Mesendoderm (in vitro differentiated cells): Measurements from ENCODE around the gene E4F1.

ENCODE experiments used
- DNase-seq: peaks from one replicate; pipeline ENCODE4 v3.0.0; 2013
- H2AK5ac ChIP-seq: 2 replicates; pipeline ENCODE4 v1.6.1; 2013; ENCODE audit warnings: low read length, inconsistent platforms
- H2BK120ac ChIP-seq: 2 replicates; pipeline ENCODE4 v1.6.1; 2013; ENCODE audit warnings: low read depth, mild to moderate bottlenecking, low read length, moderate library complexity, mixed read lengths
- H2BK15ac ChIP-seq: replicated peaks from 2 replicates; pipeline ENCODE4 v1.6.1; 2013; ENCODE audit warnings: low read depth, mild to moderate bottlenecking, moderate library complexity
- H2BK5ac ChIP-seq: 2 replicates; pipeline ENCODE4 v1.6.1; 2013; ENCODE audit warnings: low read length, inconsistent platforms
- H3K18ac ChIP-seq: 2 replicates; pipeline ENCODE4 v1.6.1; 2013; ENCODE audit warnings: mild to moderate bottlenecking, low read length, mixed read lengths
- H3K23ac ChIP-seq: one replicate; pipeline ENCODE4 v1.6.1; 2013; ENCODE audit warnings: low read length
- H3K27ac ChIP-seq: 2 replicates; pipeline ENCODE4 v1.5.1; 2013; ENCODE audit warnings: low read depth, mild to moderate bottlenecking, inconsistent platforms, low read length, moderate library complexity
- H3K27me3 ChIP-seq: 2 replicates; pipeline ENCODE4 v1.6.1; 2013; ENCODE audit warnings: low read length, control low read depth, mild to moderate bottlenecking, inconsistent platforms; ENCODE audit not compliant: insufficient read depth, poor library complexity
- H3K36me3 ChIP-seq: 2 replicates; pipeline ENCODE4 v1.6.1; 2013; ENCODE audit warnings: low read length, inconsistent platforms; ENCODE audit not compliant: control insufficient read depth, insufficient read depth
- H3K4ac ChIP-seq: one replicate; pipeline ENCODE4 v1.6.1; 2013; ENCODE audit warnings: low read depth, mild to moderate bottlenecking, low read length, moderate library complexity
- H3K4me1 ChIP-seq: 2 replicates; pipeline ENCODE4 v1.6.1; 2013; ENCODE audit warnings: low read depth, low read length, inconsistent platforms; ENCODE audit not compliant: control insufficient read depth
- H3K4me2 ChIP-seq: 2 replicates; pipeline ENCODE4 v1.6.1; 2013; ENCODE audit warnings: low read length
- H3K4me3 ChIP-seq: 2 replicates; pipeline ENCODE4 v1.5.1; 2013; ENCODE audit warnings: mild to moderate bottlenecking, low read length
- H3K56ac ChIP-seq: one replicate; pipeline ENCODE4 v1.6.1; 2013; ENCODE audit warnings: low read length
- H3K79me1 ChIP-seq: 2 replicates; pipeline ENCODE4 v1.6.1; 2013; ENCODE audit warnings: low read length, inconsistent platforms
- H3K79me2 ChIP-seq: 2 replicates; pipeline ENCODE4 v1.6.1; 2013; ENCODE audit warnings: mild to moderate bottlenecking, low read length; ENCODE audit not compliant: control insufficient read depth, insufficient read depth
- H3K9ac ChIP-seq: 2 replicates; pipeline ENCODE4 v1.6.1; 2013; ENCODE audit warnings: low read length, inconsistent platforms
- H4K5ac ChIP-seq: one replicate; pipeline ENCODE4 v1.6.1; 2013; ENCODE audit warnings: low read length
- H4K8ac ChIP-seq: one replicate; pipeline ENCODE4 v1.6.1; 2013; ENCODE audit warnings: low read depth, mild to moderate bottlenecking, control low read depth, low read length, moderate library complexity
- WGBS: extraction: QIAGEN DNeasy Blood & Tissue Kit; methylation state at CpG from one replicate; pipeline ENCODE4 v1.1.7; 2013; ENCODE audit warnings: low lambda C conversion rate, missing lambda C conversion rate; ENCODE audit not compliant: insufficient coverage; ENCODE audit errors: extremely low coverage; 5-methylcytosine and 5-hydroxymethylcytosine counted together

Gene E4F1

GRCh38 chr16:2177101-2177500 is 46.3 kb upstream of the E4F1 start:
- Histone ChIP-seq H2AK5ac (no peak overlapping the region), H3K4me3 (no peak overlapping the region), H3K27me3 (no peaks in the 10 kb centered on the region), H3K4ac (no peak overlapping the region), H2BK120ac (no peak overlapping the region), H2BK5ac (no peak overlapping the region), H3K9ac (no peak overlapping the region), H3K36me3 (peaks cover 13% of the 10 kb centered on the region), H3K4me2 (no peak overlapping the region), H3K79me2 (no peaks in the 10 kb centered on the region), H3K4me1 (no peaks in the 10 kb centered on the region), H4K8ac (no peak overlapping the region), H4K5ac (no peak overlapping the region), H3K23ac (no peak overlapping the region), H3K79me1 (no peaks in the 10 kb centered on the region), H3K18ac (no peak overlapping the region), H2BK15ac (no peak overlapping the region), H3K27ac (no peak overlapping the region), H3K56ac (no peak overlapping the region)
- no CpG with 5 or more reads among the region's 18 CpGs for WGBS
- no peak for DNase-seq

- Histone ChIP-seq H3K4me1 (no peaks in the 10 kb centered on the region), H3K4ac (no peak overlapping the region), H2AK5ac (no peak overlapping the region), H4K5ac (no peak overlapping the region), H3K9ac (no peak overlapping the region), H3K27me3 (no peaks in the 10 kb centered on the region), H3K36me3 (peaks cover 13% of the 10 kb centered on the region), H4K8ac (no peak overlapping the region), H3K79me2 (no peaks in the 10 kb centered on the region), H3K4me3 (no peak overlapping the region), H3K27ac (no peak overlapping the region), H3K79me1 (no peaks in the 10 kb centered on the region), H3K56ac (no peak overlapping the region), H2BK15ac (no peak overlapping the region), H2BK120ac (no peak overlapping the region), H2BK5ac (no peak overlapping the region), H3K18ac (no peak overlapping the region), H3K4me2 (no peak overlapping the region), H3K23ac (no peak overlapping the region)
- no CpG with 5 or more reads among the region's 20 CpGs for WGBS
- DNase-seq, result no peak
These were observed 45.8 kb upstream of the E4F1 start for GRCh38 chr16:2177561-2177960.

- no peak overlapping the region for H2BK5ac ChIP-seq
- no peak overlapping the region for H3K27ac ChIP-seq
- no peaks in the 10 kb centered on the region for H3K79me2 ChIP-seq
- H3K56ac ChIP-seq, result no peak overlapping the region
- no peak overlapping the region for H4K5ac ChIP-seq
- H3K18ac ChIP-seq, result no peak overlapping the region
- no peak overlapping the region for H2BK15ac ChIP-seq
- WGBS, result no CpG with 5 or more reads among the region's 106 CpGs
- no peaks in the 10 kb centered on the region for H3K79me1 ChIP-seq
- H3K23ac ChIP-seq, result no peak overlapping the region
- H2BK120ac ChIP-seq, result no peak overlapping the region
- H4K8ac ChIP-seq, result no peak overlapping the region
- H3K36me3 ChIP-seq, result peaks cover 13% of the 10 kb centered on the region
- no peaks in the 10 kb centered on the region for H3K4me1 ChIP-seq
- no peaks in the 10 kb centered on the region for H3K27me3 ChIP-seq
- no peak overlapping the region for H3K9ac ChIP-seq
- DNase-seq, result peak; percentile 82
- H2AK5ac ChIP-seq, result no peak overlapping the region
- H3K4ac ChIP-seq, result no peak overlapping the region
- H3K4me2 ChIP-seq, result no peak overlapping the region
- no peak overlapping the region for H3K4me3 ChIP-seq
These were observed 44.9 kb upstream of the E4F1 start for GRCh38 chr16:2178321-2179106.

GRCh38 chr16:2179107-2179501 is 44.3 kb upstream of the E4F1 start:
- Histone ChIP-seq H2BK15ac (no peak overlapping the region), H3K79me2 (no peaks in the 10 kb centered on the region), H3K27ac (no peak overlapping the region), H3K18ac (no peak overlapping the region), H3K23ac (no peak overlapping the region), H4K5ac (no peak overlapping the region), H3K56ac (no peak overlapping the region), H3K79me1 (no peaks in the 10 kb centered on the region), H3K27me3 (no peaks in the 10 kb centered on the region), H4K8ac (no peak overlapping the region), H2BK5ac (no peak overlapping the region), H3K4me1 (no peaks in the 10 kb centered on the region), H3K4ac (no peak overlapping the region), H3K9ac (no peak overlapping the region), H3K36me3 (peaks cover 10% of the 10 kb centered on the region), H3K4me3 (no peak overlapping the region), H3K4me2 (no peak overlapping the region), H2AK5ac (no peak overlapping the region), H2BK120ac (no peak overlapping the region)
- no peak for DNase-seq
- no CpG with 5 or more reads among the region's 50 CpGs for whole genome bisulfite sequencing

- no peak overlapping the region for H2BK120ac ChIP-seq
These were observed 43.8 kb upstream of the E4F1 start for GRCh38 chr16:2179576-2179975.

GRCh38 chr16:2180461-2180860 is 42.9 kb upstream of the E4F1 start:
- no peak for DNase-seq
- Histone ChIP-seq H2BK5ac (no peak overlapping the region), H3K79me2 (no peaks in the 10 kb centered on the region), H3K4me3 (no peak overlapping the region), H3K36me3 (peaks cover 5% of the 10 kb centered on the region), H3K27me3 (no peaks in the 10 kb centered on the region), H3K4me2 (no peak overlapping the region), H3K9ac (no peak overlapping the region), H4K5ac (no peak overlapping the region), H2AK5ac (no peak overlapping the region), H3K4ac (no peak overlapping the region), H4K8ac (no peak overlapping the region), H3K79me1 (no peaks in the 10 kb centered on the region), H3K27ac (no peak overlapping the region), H3K18ac (no peak overlapping the region), H3K4me1 (no peaks in the 10 kb centered on the region), H2BK120ac (no peak overlapping the region), H3K23ac (no peak overlapping the region), H3K56ac (no peak overlapping the region), H2BK15ac (no peak overlapping the region)
- WGBS, result no CpG with 5 or more reads among the region's 43 CpGs

More at GRCh38 chr16:2179576-2179975, 43.8 kb upstream of the E4F1 start:
- H3K27me3 ChIP-seq, result no peaks in the 10 kb centered on the region
- H2BK5ac ChIP-seq, result no peak overlapping the region
- H4K8ac ChIP-seq, result no peak overlapping the region
- H3K79me1 ChIP-seq, result no peaks in the 10 kb centered on the region
- no peak overlapping the region for H3K4ac ChIP-seq
- WGBS, result no CpG with 5 or more reads among the region's 31 CpGs
- no peak overlapping the region for H3K9ac ChIP-seq
- no peak overlapping the region for H3K23ac ChIP-seq
- no peak overlapping the region for H3K27ac ChIP-seq
- H2AK5ac ChIP-seq, result no peak overlapping the region
- no peak overlapping the region for H4K5ac ChIP-seq
- no peak overlapping the region for H3K4me2 ChIP-seq
- no peak overlapping the region for H2BK15ac ChIP-seq
- no peak for DNase-seq
- no peak overlapping the region for H3K18ac ChIP-seq
- no peaks in the 10 kb centered on the region for H3K79me2 ChIP-seq
- no peak overlapping the region for H3K56ac ChIP-seq
- H3K4me1 ChIP-seq, result no peaks in the 10 kb centered on the region
- H3K36me3 ChIP-seq, result peaks cover 8% of the 10 kb centered on the region
- no peak overlapping the region for H3K4me3 ChIP-seq
